GM12872 (cell line): Measurements from ENCODE around the gene STK35.

Source experiments
- TF ChIP-seq, protein P1 (sequence below): IDR thresholded peaks from 3 replicates; pipeline ENCODE4 v1.5.1; 2011; ENCODE audit warnings: low read depth, mild to moderate bottlenecking, low read length, moderate library complexity; ENCODE audit not compliant: insufficient read depth

Gene STK35

GRCh38 chr20:2101057-2101864 is at the start of gene STK35:
TSS of gene STK35 (plus strand) at chr20:2101827. CDS start at chr20:2101882, 55 bp downstream.
- TF ChIP-seq, protein P1, sequence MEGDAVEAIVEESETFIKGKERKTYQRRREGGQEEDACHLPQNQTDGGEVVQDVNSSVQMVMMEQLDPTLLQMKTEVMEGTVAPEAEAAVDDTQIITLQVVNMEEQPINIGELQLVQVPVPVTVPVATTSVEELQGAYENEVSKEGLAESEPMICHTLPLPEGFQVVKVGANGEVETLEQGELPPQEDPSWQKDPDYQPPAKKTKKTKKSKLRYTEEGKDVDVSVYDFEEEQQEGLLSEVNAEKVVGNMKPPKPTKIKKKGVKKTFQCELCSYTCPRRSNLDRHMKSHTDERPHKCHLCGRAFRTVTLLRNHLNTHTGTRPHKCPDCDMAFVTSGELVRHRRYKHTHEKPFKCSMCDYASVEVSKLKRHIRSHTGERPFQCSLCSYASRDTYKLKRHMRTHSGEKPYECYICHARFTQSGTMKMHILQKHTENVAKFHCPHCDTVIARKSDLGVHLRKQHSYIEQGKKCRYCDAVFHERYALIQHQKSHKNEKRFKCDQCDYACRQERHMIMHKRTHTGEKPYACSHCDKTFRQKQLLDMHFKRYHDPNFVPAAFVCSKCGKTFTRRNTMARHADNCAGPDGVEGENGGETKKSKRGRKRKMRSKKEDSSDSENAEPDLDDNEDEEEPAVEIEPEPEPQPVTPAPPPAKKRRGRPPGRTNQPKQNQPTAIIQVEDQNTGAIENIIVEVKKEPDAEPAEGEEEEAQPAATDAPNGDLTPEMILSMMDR = no peak

GRCh38 chr20:2051946-2052345 is 49.7 kb upstream of the STK35 start:
- TF ChIP-seq, protein P1 = no peak

DNA sequence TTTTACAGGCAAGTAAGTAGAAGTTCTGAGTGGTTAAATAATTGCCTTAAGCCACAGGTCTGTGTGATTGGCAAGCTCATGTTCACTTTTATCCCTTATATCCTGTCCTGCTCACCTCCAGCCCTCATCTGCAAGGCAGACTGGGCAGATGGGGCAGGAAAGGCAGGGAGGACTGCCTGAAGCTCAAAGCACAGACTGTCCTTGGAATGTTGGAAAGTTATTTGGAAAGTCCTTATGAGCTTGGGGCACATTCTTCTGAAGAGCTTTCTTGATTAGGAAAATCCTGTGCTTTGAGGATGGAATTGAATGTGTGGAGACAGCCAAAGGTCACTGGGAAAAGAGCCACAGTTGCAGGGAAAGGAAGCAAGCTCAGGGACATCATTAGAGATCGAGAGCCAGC is 48.9 kb upstream of the STK35 start:
- TF ChIP-seq, protein P1 = no peak

DNA sequence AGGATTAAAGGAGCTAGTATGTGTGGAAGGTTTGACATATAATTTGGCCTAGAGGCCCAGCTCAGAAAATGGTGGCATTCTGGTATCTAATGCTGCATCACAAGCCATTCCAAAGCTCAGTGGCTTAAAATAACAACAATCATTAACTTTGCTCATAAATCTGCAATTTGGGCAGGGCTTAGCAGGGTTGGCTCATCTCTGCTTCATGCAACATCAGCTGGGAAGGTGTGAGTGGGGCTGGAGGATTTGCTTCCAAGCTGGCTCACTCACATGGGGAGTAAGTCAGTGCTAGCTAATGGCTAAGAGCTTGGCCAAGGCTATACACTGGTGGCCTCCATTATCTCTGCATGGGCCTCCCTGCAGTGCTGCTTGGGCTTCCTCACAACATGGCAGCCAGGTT is 48.0 kb upstream of the STK35 start:
- TF ChIP-seq, protein P1 = no peak

DNA sequence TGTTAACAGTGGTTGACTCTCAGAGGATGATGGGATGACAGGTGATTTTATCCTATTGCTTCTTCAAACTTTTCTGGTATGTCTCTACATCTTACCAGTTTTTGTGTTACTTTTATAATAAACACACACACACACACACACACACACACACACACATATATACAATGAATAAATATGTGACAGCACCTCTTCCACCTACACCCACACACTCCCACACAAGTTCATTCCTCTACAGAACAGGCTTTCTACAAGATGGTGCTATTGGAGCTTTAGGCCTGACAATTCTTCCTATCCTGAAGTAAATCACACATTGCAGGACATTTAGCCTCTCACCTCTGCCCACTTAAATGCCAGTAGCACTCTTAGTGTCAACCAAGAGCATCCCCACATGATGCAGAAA is 46.7 kb upstream of the STK35 start:
- TF ChIP-seq, protein P1 = no peak

DNA sequence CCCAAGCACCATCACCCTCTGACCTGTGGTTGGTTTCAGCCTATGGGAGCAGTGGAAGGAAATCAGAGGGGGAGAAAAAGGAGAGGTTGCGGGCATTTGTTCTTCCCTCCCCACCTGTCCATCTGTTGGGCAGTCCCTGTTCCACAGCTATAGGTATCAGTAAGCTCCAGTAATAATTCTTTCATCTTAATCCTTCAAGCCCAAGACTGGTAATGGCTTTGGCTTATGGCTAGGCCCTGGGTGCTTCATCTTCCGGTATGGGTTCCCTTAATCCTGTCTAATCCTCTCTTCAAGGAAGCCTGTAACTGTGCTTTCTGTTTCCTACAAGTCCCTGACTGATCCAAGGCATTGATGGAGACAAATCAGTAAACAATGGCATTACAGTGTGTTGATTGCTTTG is 42.2 kb upstream of the STK35 start:
- TF ChIP-seq, protein P1 = no peak

- TF ChIP-seq, protein P1 = no peak
Observed at GRCh38 chr20:2065099-2065498, 36.5 kb upstream of the STK35 start.
